Panc1 (cell line): ENCODE results near the gene FZD7. TPM values are rescaled to one million over a fixed set of nuclear protein-coding genes. Genes with fewer than 3 reads are reported as not detected.

Experiments used
- ATAC-seq: fragments of 200-7000 bp; cut with Tn5 transposase; 2 replicates; pipeline ENCODE4 v1.9.1; 2020; ENCODE audit warnings: mild to moderate bottlenecking, moderate library complexity
- BruUV-seq: library from RNA; stranded (reverse); fragments of 400-500 nt; replicated peaks from 2 replicates; lab custom pipeline; 2021; lab: Mats Ljungman, UMichigan
- CTCF ChIA-PET: fragments of 300-600 bp; sonication (Branson Sonifier 250); formaldehyde crosslinking; loops from one replicate; lab custom pipeline; 2022; ENCODE audit warnings: antibody characterized with exemption; lab: Charles Lee
- POLR2A ChIA-PET: fragments of 300-600 bp; sonication (Branson Sonifier 250); formaldehyde crosslinking; loops from one replicate; lab custom pipeline; 2022; ENCODE audit warnings: antibody characterized with exemption; lab: Charles Lee
- DNase-seq: peaks from one replicate; pipeline ENCODE4 v3.0.0-alpha.2; 2010; ENCODE audit warnings: low read depth, low spot score
- H3K27ac ChIP-seq: 2 replicates; pipeline ENCODE4 v1.5.1; 2011; ENCODE audit warnings: mild to moderate bottlenecking, low read length, inconsistent platforms
- H3K27me3 ChIP-seq: fragments of 200-500 bp; sonication (Bioruptor generic); 2 replicates; pipeline ENCODE4 v1.6.0; 2014; ENCODE audit warnings: low read length, inconsistent platforms; ENCODE audit not compliant: control insufficient read depth, insufficient read depth
- H3K36me3 ChIP-seq: fragments of 200-500 bp; sonication (Bioruptor generic); 2 replicates; pipeline ENCODE4 v1.5.1; 2014; ENCODE audit warnings: inconsistent platforms, mild to moderate bottlenecking, low read length, moderate library complexity; ENCODE audit not compliant: control insufficient read depth, insufficient read depth
- H3K4me1 ChIP-seq: 2 replicates; pipeline ENCODE4 v1.5.1; 2011; ENCODE audit warnings: inconsistent platforms, mild to moderate bottlenecking, low read length, moderate library complexity; ENCODE audit not compliant: control insufficient read depth, insufficient read depth
- H3K4me3 ChIP-seq, 2 experiments: 2 replicates each; pipeline ENCODE4 v1.5.1; 2011 to 2012; ENCODE audit warnings: low read depth in 2 of 2, low read length in 2 of 2, mild to moderate bottlenecking in 2 of 2, inconsistent platforms in 1 of 2, moderate library complexity in 1 of 2
- H3K9me3 ChIP-seq: fragments of 200-500 bp; sonication (Bioruptor generic); 2 replicates; pipeline ENCODE4 v1.5.1; 2014; ENCODE audit warnings: low read depth, mild to moderate bottlenecking, inconsistent platforms, low read length, moderate library complexity; ENCODE audit not compliant: control insufficient read depth, insufficient read depth
- POLR2AphosphoS5 ChIP-seq: IDR thresholded peaks from 2 replicates; pipeline ENCODE4 v1.6.1; 2012; ENCODE audit warnings: mild to moderate bottlenecking, low read depth, low read length, moderate library complexity
- SIN3A ChIP-seq: IDR thresholded peaks from 2 replicates; pipeline ENCODE4 v1.6.1; 2012; ENCODE audit warnings: low read depth, mild to moderate bottlenecking, low read length, moderate library complexity, borderline replicate concordance; ENCODE audit not compliant: insufficient read depth
- TCF7L2 ChIP-seq: IDR thresholded peaks from 2 replicates; pipeline ENCODE4 v1.6.1; 2011; ENCODE audit warnings: mild to moderate bottlenecking, low read depth, low read length, inconsistent platforms
- in situ Hi-C: cut with HindIII; loops from 2 replicates; pipeline ENCODE4 v1.10.0; 2016; ENCODE audit warnings: low sequenced_read_pairs, low pct_unique_long_range_greater_than_20kb
- intact Hi-C: fragments of 100-400 bp; cut with micrococcal nuclease; formaldehyde crosslinking; loops from one replicate; pipeline ENCODE4 v1.10.0; 2022; ENCODE audit not compliant: unreplicated experiment
- total RNA-seq: library from RNA; stranded (reverse); gene quantifications from one replicate; pipeline ENCODE4 v1.2.1, GENCODE V29; 2021; ENCODE audit not compliant: unreplicated experiment
- TF ChIP-seq, protein P1 (sequence below): fragments of 450-650 bp; IDR thresholded peaks from 2 replicates; pipeline ENCODE4 v1.5.1; 2017; ENCODE audit warnings: mild to moderate bottlenecking
- TF ChIP-seq, protein P2 (sequence below), 2 experiments: IDR thresholded peaks; 2 replicates each; pipeline ENCODE4 v1.6.1; 2011 to 2012; ENCODE audit warnings: low read depth in 2 of 2, control low read depth in 1 of 2, low read length in 1 of 2, mild to moderate bottlenecking in 1 of 2, moderate library complexity in 1 of 2; ENCODE audit not compliant: insufficient read depth in 1 of 2

FZD7 gene
- total RNA-seq, 1 experiment from 2014 or later, result 38.1 TPM

DNA sequence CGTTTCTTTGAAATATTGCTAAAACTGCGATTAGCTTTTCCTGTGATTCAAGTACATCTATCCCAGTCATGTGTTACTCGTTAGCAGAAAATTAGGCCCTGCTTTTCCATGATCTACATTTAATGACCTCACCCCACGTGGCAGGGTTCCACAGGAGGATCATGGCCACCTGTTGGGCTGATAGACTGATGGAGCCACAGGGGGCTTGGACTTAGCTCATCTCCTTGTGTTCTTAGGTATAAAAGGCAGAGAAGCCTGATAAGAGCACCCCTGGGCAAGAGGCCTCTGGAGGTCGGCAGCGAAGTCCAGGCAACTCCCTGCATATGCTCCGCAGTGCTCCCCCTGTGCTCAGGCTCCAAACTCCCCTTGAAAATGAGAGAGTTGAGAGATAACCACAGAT, 12.9 kb downstream of the FZD7 start:
- Histone ChIP-seq H3K27ac (no peak overlapping the region), H3K27me3 (no peaks in the 10 kb centered on the region), H3K9me3 (no peaks in the 10 kb centered on the region), H3K4me1 (no peaks in the 10 kb centered on the region), H3K36me3 (no peaks in the 10 kb centered on the region), H3K4me3 (no peak overlapping the region)
- CTCF ChIA-PET, result no interaction called here
- DNase-seq, result no peak
- no peak for ATAC-seq
- in situ Hi-C loops (no loop called here), intact Hi-C loops (no loop called here)
- POLR2A ChIA-PET, result interaction anchor here (0.6 kb wide), 1 partner anchor 64 kb away, joined by 8 read pairs; no protein-coding TSS in a partner anchor
- BruUV-seq, result no TSS peak
- TF ChIP-seq, protein P1, sequence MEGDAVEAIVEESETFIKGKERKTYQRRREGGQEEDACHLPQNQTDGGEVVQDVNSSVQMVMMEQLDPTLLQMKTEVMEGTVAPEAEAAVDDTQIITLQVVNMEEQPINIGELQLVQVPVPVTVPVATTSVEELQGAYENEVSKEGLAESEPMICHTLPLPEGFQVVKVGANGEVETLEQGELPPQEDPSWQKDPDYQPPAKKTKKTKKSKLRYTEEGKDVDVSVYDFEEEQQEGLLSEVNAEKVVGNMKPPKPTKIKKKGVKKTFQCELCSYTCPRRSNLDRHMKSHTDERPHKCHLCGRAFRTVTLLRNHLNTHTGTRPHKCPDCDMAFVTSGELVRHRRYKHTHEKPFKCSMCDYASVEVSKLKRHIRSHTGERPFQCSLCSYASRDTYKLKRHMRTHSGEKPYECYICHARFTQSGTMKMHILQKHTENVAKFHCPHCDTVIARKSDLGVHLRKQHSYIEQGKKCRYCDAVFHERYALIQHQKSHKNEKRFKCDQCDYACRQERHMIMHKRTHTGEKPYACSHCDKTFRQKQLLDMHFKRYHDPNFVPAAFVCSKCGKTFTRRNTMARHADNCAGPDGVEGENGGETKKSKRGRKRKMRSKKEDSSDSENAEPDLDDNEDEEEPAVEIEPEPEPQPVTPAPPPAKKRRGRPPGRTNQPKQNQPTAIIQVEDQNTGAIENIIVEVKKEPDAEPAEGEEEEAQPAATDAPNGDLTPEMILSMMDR, result no peak
- TF ChIP-seq SIN3A (no peak), POLR2AphosphoS5 (no peak), TCF7L2 (no peak)
- TF ChIP-seq, protein P2, sequence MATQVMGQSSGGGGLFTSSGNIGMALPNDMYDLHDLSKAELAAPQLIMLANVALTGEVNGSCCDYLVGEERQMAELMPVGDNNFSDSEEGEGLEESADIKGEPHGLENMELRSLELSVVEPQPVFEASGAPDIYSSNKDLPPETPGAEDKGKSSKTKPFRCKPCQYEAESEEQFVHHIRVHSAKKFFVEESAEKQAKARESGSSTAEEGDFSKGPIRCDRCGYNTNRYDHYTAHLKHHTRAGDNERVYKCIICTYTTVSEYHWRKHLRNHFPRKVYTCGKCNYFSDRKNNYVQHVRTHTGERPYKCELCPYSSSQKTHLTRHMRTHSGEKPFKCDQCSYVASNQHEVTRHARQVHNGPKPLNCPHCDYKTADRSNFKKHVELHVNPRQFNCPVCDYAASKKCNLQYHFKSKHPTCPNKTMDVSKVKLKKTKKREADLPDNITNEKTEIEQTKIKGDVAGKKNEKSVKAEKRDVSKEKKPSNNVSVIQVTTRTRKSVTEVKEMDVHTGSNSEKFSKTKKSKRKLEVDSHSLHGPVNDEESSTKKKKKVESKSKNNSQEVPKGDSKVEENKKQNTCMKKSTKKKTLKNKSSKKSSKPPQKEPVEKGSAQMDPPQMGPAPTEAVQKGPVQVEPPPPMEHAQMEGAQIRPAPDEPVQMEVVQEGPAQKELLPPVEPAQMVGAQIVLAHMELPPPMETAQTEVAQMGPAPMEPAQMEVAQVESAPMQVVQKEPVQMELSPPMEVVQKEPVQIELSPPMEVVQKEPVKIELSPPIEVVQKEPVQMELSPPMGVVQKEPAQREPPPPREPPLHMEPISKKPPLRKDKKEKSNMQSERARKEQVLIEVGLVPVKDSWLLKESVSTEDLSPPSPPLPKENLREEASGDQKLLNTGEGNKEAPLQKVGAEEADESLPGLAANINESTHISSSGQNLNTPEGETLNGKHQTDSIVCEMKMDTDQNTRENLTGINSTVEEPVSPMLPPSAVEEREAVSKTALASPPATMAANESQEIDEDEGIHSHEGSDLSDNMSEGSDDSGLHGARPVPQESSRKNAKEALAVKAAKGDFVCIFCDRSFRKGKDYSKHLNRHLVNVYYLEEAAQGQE (IDR thresholded peaks at IDR 0.05; ENCODE audit: insufficient read depth in 1 of 2, low read depth in 2 of 2, low read length in 1 of 2), result no peak

DNA sequence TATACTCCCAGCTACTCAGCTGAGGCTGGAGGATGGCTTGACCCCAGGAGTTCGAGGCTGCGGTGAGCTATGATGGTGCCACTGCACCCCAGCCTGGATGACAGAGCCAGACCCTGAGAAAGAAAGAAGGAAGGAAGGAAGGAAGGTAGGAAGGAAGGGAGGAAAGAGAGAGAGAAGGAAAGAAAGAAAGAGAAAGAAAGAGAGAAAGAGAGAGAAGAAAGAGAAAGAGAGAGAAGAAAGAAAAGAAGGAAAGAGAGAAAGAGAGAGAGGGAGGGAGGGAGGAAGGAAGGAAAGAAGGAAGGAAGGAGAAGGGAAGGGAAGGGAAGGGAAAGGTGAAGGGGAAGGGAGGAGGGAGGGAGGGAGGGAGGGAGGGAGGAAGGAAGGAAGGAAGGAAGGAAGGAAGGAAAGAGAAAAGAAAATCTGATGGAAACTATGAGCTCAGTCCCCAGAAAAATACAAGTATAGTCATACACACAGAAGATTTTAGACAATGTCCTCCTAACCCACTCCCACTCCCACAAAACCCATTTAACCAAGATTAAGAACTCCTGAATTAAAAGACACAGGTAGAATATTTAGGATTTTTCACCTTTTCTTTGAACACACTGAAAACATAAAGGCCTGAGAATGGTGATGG, 15.6 kb downstream of the FZD7 start:
- intact Hi-C loops, result no loop called here
- Histone ChIP-seq H3K36me3 (no peaks in the 10 kb centered on the region), H3K4me1 (no peaks in the 10 kb centered on the region), H3K27ac (no peak overlapping the region), H3K9me3 (no peaks in the 10 kb centered on the region), H3K4me3 (no peak overlapping the region), H3K27me3 (peaks cover 3% of the 10 kb centered on the region; the same call in 1 of the 2 replicates)
- ATAC-seq (no peak), DNase-seq (no peak)
- CTCF ChIA-PET, result no interaction called here
- no TSS peak for BruUV-seq
- TF ChIP-seq TCF7L2 (no peak), POLR2AphosphoS5 (no peak), SIN3A (no peak)
- TF ChIP-seq, protein P1, result no peak
- TF ChIP-seq, protein P2 (IDR thresholded peaks at IDR 0.05; ENCODE audit: insufficient read depth in 1 of 2, low read depth in 2 of 2, low read length in 1 of 2), result no peak
- POLR2A ChIA-PET, result no interaction called here
- in situ Hi-C loops, result no loop called here
